ENCODE measurements around the gene NRK. TPM values are rescaled to one million over a fixed set of nuclear protein-coding genes. Genes with fewer than 3 reads are reported as not detected.

NRK gene
- total and polyA plus RNA-seq, 2 of the 4 experiments (the other 2 are of a cell fraction): 0.92 to 2.7 TPM

- no peak overlapping the region for H3K14ac ChIP-seq (replicated peaks; ENCODE audit: low read depth, low read length)
- dilution Hi-C loops (cut with HindIII; ENCODE audit: low sequenced_read_pairs, unreplicated experiment) (no loop called here), in situ Hi-C loops (cut with MboI; ENCODE audit: low sequenced_read_pairs) (no loop called here), intact Hi-C loops (cut with micrococcal nuclease) (no loop called here)
- H3K4ac ChIP-seq (ENCODE audit: low read depth, low read length): no peak overlapping the region
- H2BK120ac ChIP-seq (ENCODE audit: low read depth, low read length): no peak overlapping the region
- H4K91ac ChIP-seq (ENCODE audit: insufficient read depth, low read depth, low read length): no peak overlapping the region
- H3K27me3 ChIP-seq (ENCODE audit: control insufficient read depth, insufficient read depth, low read length): peaks cover 1% of the 10 kb centered on the region; the same call in 1 of the 2 replicates
- ATAC-seq (ENCODE audit: low read depth) (peak; percentile 63), DNase-seq (peak; percentile 78)
- H4K20me1 ChIP-seq (ENCODE audit: insufficient read depth, low read length): no peaks in the 10 kb centered on the region
- no peak overlapping the region for H2BK5ac ChIP-seq (ENCODE audit: low read depth, low read length, poor library complexity, severe bottlenecking)
- H2AK5ac ChIP-seq (ENCODE audit: low read depth, low read length): no peak overlapping the region
- no peaks in the 10 kb centered on the region for H3K9me1 ChIP-seq (ENCODE audit: insufficient read depth, low read length)
- no peak overlapping the region for H3K4me3 ChIP-seq (ENCODE audit: insufficient read depth, low read depth, low read length)
- no peaks in the 10 kb centered on the region for H3K36me3 ChIP-seq (ENCODE audit: control insufficient read depth, insufficient read depth, low read length)
- H3K4me2 ChIP-seq (ENCODE audit: low read depth, low read length): no peak overlapping the region
- no peak overlapping the region for H4K5ac ChIP-seq (ENCODE audit: low read depth, low read length)
- no peaks in the 10 kb centered on the region for H3K4me1 ChIP-seq (ENCODE audit: control insufficient read depth, insufficient read depth, low read length)
- H2AK9ac ChIP-seq (replicated peaks; ENCODE audit: low read depth, low read length, poor library complexity): no peak overlapping the region
- no peaks in the 10 kb centered on the region for H3K9me3 ChIP-seq (ENCODE audit: control insufficient read depth, insufficient read depth, low read length)
- H4K8ac ChIP-seq (ENCODE audit: low read depth in 2 of 2, low read length in 2 of 2): no peak overlapping the region
- CTCF ChIA-PET: no interaction called here
- H3K27ac ChIP-seq (ENCODE audit: insufficient read depth, low read length): no peak overlapping the region
- H2BK15ac ChIP-seq (ENCODE audit: low read depth, low read length): no peak overlapping the region
- no peak overlapping the region for H2AFZ ChIP-seq (replicated peaks; ENCODE audit: low read length, poor library complexity)
- BruUV-seq (replicated peaks): no TSS peak
- H3K79me1 ChIP-seq (ENCODE audit: low read depth in 1 of 2, low read length in 2 of 2): no peaks in the 10 kb centered on the region
- 0% methylated on average over 1 of the region's 2 CpGs; no CpG with 5 or more reads in 1 of the 2 experiments for WGBS, 2 experiments (ENCODE audit: extremely low coverage in 2 of 2, insufficient read length in 1 of 2)
- no peak overlapping the region for H3K23ac ChIP-seq (ENCODE audit: low read depth, low read length)
- H3K9ac ChIP-seq (ENCODE audit: low read depth, low read length): no peak overlapping the region
- POLR2A ChIA-PET (ENCODE audit: unreplicated experiment): no interaction called here
- H3K56ac ChIP-seq (ENCODE audit: extremely low read depth, insufficient read depth, low read length): no peak overlapping the region
- no peak overlapping the region for H2BK20ac ChIP-seq (ENCODE audit: low read depth, low read length)
- H3K18ac ChIP-seq (ENCODE audit: low read depth, low read length): no peak overlapping the region
- TF ChIP-seq RCOR1 (IDR thresholded peaks at IDR 0.05; ENCODE audit: insufficient replicate concordance, low read length) (no peak), NFE2L2 (IDR thresholded peaks at IDR 0.05; ENCODE audit: low read depth, low read length) (no peak), CEBPB (IDR thresholded peaks at IDR 0.05; ENCODE audit: low read depth, low read length) (no peak), CHD1 (IDR thresholded peaks at IDR 0.05; ENCODE audit: low read depth, low read length) (no peak), RFX5 (IDR thresholded peaks at IDR 0.05; ENCODE audit: low read depth, low read length) (no peak), FOS (IDR thresholded peaks at IDR 0.05; ENCODE audit: low read depth, low read length) (no peak), SMC3 (IDR thresholded peaks at IDR 0.05; ENCODE audit: low read depth, low read length) (no peak), MAFK (IDR thresholded peaks at IDR 0.05; ENCODE audit: low read depth, low read length) (no peak), BHLHE40 (IDR thresholded peaks at IDR 0.05; ENCODE audit: low read depth, low read length) (no peak), MAZ (IDR thresholded peaks at IDR 0.05; ENCODE audit: borderline replicate concordance, low read depth, low read length) (no peak), MXI1 (IDR thresholded peaks at IDR 0.05; ENCODE audit: borderline replicate concordance, low read depth, low read length) (no peak), RAD21 (IDR thresholded peaks at IDR 0.05; ENCODE audit: low read length) (no peak), POLR2A (IDR thresholded peaks at IDR 0.05; ENCODE audit: low read depth, low read length) (no peak), ELK1 (IDR thresholded peaks at IDR 0.05; ENCODE audit: borderline replicate concordance, low read depth, low read length) (no peak)
- TF ChIP-seq, protein P1, sequence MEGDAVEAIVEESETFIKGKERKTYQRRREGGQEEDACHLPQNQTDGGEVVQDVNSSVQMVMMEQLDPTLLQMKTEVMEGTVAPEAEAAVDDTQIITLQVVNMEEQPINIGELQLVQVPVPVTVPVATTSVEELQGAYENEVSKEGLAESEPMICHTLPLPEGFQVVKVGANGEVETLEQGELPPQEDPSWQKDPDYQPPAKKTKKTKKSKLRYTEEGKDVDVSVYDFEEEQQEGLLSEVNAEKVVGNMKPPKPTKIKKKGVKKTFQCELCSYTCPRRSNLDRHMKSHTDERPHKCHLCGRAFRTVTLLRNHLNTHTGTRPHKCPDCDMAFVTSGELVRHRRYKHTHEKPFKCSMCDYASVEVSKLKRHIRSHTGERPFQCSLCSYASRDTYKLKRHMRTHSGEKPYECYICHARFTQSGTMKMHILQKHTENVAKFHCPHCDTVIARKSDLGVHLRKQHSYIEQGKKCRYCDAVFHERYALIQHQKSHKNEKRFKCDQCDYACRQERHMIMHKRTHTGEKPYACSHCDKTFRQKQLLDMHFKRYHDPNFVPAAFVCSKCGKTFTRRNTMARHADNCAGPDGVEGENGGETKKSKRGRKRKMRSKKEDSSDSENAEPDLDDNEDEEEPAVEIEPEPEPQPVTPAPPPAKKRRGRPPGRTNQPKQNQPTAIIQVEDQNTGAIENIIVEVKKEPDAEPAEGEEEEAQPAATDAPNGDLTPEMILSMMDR (conservative IDR thresholded peaks at IDR 0.05; ENCODE audit: low read depth, low read length): no peak
- TF ChIP-seq, protein P2, sequence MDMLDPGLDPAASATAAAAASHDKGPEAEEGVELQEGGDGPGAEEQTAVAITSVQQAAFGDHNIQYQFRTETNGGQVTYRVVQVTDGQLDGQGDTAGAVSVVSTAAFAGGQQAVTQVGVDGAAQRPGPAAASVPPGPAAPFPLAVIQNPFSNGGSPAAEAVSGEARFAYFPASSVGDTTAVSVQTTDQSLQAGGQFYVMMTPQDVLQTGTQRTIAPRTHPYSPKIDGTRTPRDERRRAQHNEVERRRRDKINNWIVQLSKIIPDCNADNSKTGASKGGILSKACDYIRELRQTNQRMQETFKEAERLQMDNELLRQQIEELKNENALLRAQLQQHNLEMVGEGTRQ (IDR thresholded peaks at IDR 0.05; ENCODE audit: low read depth, low read length): no peak
These were observed 14.9 kb downstream of the NRK start for GRCh38 chrX:105837232-105837631.
